ENCODE data around the gene SNX19.

DNA sequence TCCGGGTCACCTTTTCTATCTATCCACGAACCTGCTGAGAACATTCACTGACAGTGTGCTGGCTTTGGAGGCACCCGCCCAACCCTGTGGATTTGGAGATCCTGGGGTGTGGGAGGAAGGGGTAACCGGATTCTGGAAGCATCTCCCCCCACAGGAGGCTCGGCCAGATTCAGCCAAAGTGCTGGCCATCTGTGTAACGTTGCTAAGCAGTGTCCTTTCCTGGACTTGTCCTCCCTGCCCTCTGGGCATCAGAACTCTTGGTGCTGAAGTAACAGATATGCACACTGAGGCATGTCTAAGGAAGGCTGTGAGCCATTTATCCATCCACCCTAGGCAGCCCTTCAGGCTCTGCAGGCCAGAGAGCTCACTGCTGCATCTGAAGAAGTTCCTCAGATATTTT is 85.7 kb downstream of the SNX19 start:
- TF ChIP-seq, protein P1, sequence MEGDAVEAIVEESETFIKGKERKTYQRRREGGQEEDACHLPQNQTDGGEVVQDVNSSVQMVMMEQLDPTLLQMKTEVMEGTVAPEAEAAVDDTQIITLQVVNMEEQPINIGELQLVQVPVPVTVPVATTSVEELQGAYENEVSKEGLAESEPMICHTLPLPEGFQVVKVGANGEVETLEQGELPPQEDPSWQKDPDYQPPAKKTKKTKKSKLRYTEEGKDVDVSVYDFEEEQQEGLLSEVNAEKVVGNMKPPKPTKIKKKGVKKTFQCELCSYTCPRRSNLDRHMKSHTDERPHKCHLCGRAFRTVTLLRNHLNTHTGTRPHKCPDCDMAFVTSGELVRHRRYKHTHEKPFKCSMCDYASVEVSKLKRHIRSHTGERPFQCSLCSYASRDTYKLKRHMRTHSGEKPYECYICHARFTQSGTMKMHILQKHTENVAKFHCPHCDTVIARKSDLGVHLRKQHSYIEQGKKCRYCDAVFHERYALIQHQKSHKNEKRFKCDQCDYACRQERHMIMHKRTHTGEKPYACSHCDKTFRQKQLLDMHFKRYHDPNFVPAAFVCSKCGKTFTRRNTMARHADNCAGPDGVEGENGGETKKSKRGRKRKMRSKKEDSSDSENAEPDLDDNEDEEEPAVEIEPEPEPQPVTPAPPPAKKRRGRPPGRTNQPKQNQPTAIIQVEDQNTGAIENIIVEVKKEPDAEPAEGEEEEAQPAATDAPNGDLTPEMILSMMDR (IDR thresholded peaks at IDR 0.05), result no peak
- no peak for TF ChIP-seq POLR2A (IDR thresholded peaks at IDR 0.05)

Data from Peyer's patch (tissue), 4 donors.